HFFc6 (cell line): Measurements from ENCODE around the gene KATNAL1. TPM values are rescaled to one million over a fixed set of nuclear protein-coding genes. Genes with fewer than 3 reads are reported as not detected.
A peak's percentile ranks its signal among the peaks of the same experiment; 100 is the strongest.

Experiments used
- DNase-seq: peaks from one replicate; pipeline ENCODE4 v3.0.0-alpha.2; 2018
- H3K27ac Mint-ChIP-seq: 2 replicates; pipeline ENCODE4 v1.8.0; 2020; ENCODE audit warnings: mild to moderate bottlenecking, mixed read lengths
- H3K27me3 Mint-ChIP-seq: 2 replicates; pipeline ENCODE4 v1.8.0; 2021; ENCODE audit warnings: mild to moderate bottlenecking, moderate library complexity, mixed read lengths; ENCODE audit not compliant: insufficient read depth
- H3K36me3 Mint-ChIP-seq: 2 replicates; pipeline ENCODE4 v1.8.0; 2021; ENCODE audit warnings: low read depth, mixed read lengths
- H3K4me1 Mint-ChIP-seq: 2 replicates; pipeline ENCODE4 v1.8.0; 2020; ENCODE audit warnings: low read depth, mixed read lengths
- H3K4me3 Mint-ChIP-seq: 2 replicates; pipeline ENCODE4 v1.8.0; 2020; ENCODE audit warnings: mild to moderate bottlenecking, moderate library complexity, mixed read lengths
- H3K9me3 Mint-ChIP-seq: 2 replicates; pipeline ENCODE4 v1.8.0; 2020; ENCODE audit warnings: mild to moderate bottlenecking, mixed read lengths
- CTCF ChIP-seq: fragments of 200-600 bp; sonication (generic); IDR thresholded peaks from 2 replicates; pipeline ENCODE4 v1.5.0; 2021; ENCODE audit warnings: antibody characterized with exemption, mild to moderate bottlenecking
- total RNA-seq, 6 experiments: library from RNA; stranded (reverse); fragmentation: NEBNext Ultra II Directional; extraction: Animal tissue kit (Norgen Biotek cat#: 25700); gene quantifications; 2 replicates in 1 of 6; 3 replicates in 5 of 6; pipeline ENCODE4 v1.2.3, GENCODE V29; 2021

KATNAL1 gene
- total RNA-seq, 6 experiments from 2014 or later, result 48.2 to 71.4 (median 61.2) TPM

DNA sequence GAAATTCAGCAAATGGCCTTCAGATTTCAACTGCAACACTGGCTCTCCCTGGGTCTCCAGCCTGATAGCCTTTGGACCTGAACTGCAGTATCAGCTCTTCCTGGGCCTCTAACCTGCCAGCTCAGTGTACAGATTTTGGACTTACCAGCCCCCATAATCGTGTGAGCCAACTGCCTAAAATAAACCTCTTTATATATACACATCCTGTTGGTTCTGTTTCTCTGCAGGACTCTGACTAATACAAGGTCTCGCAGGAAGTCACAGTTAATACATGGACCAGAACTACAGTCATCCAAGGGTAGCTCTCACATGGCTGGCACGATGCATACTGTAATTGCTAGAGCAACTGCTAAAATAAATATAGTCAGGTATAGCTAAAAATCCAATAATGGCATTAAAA lies 85.1 kb downstream of the KATNAL1 start:
- peaks cover 63% of the 10 kb centered on the region for H3K36me3 Mint-ChIP-seq
- H3K4me3 Mint-ChIP-seq, result peak overlapping the region; percentile 17; the same call in 1 of the 2 replicates
- H3K27ac Mint-ChIP-seq, result peak overlapping the region; percentile 65

GRCh38 chr13:30216111-30216510 lies 91.2 kb downstream of the KATNAL1 start:
- DNase-seq, result no peak
- Mint-ChIP-seq H3K27me3 (no peaks in the 10 kb centered on the region), H3K4me1 (peaks cover 6% of the 10 kb centered on the region), H3K27ac (no peak overlapping the region), H3K36me3 (peaks cover 21% of the 10 kb centered on the region), H3K4me3 (no peak overlapping the region), H3K9me3 (no peaks in the 10 kb centered on the region)
- TF ChIP-seq CTCF, result no peak

More for the DNA sequence above, 85.1 kb downstream of the KATNAL1 start:
- no peak for TF ChIP-seq CTCF
- Mint-ChIP-seq H3K9me3 (peaks cover 19% of the 10 kb centered on the region), H3K27me3 (no peaks in the 10 kb centered on the region), H3K4me1 (peaks cover 48% of the 10 kb centered on the region)
- DNase-seq, result peak; percentile 26

DNA sequence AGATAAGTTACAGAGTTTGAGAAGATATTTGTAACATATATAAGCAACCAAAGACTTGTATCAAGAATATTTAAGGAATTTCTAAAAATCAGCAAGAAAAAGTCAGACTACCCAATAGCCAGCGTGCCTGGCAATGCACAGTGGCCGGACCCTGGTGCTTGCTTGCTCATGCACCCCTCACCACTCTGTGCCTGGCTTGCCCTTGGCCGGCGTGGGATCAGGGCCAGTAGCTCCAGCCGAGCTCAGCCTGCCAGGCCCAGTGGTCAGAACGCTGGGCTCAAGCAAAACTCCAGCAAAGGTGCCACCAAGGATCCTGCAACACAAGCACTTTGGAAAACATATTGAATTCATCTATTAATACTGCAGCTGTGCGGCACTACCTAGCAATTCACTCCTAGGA lies 95.1 kb downstream of the KATNAL1 start:
- Mint-ChIP-seq H3K4me3 (no peak overlapping the region), H3K27me3 (no peaks in the 10 kb centered on the region), H3K9me3 (no peaks in the 10 kb centered on the region), H3K36me3 (peaks cover 35% of the 10 kb centered on the region), H3K4me1 (peaks cover 15% of the 10 kb centered on the region; the same call in 1 of the 2 replicates), H3K27ac (no peak overlapping the region)
- no peak for DNase-seq
- TF ChIP-seq CTCF, result no peak

GRCh38 chr13:30211745-30212144 lies 95.6 kb downstream of the KATNAL1 start:
- H3K4me3 Mint-ChIP-seq, result no peak overlapping the region
- H3K4me1 Mint-ChIP-seq, result peaks cover 15% of the 10 kb centered on the region; the same call in 1 of the 2 replicates
- no peaks in the 10 kb centered on the region for H3K9me3 Mint-ChIP-seq
- H3K27ac Mint-ChIP-seq, result no peak overlapping the region
- no peak for TF ChIP-seq CTCF
- peaks cover 39% of the 10 kb centered on the region for H3K36me3 Mint-ChIP-seq
- no peak for DNase-seq
- H3K27me3 Mint-ChIP-seq, result no peaks in the 10 kb centered on the region

DNA sequence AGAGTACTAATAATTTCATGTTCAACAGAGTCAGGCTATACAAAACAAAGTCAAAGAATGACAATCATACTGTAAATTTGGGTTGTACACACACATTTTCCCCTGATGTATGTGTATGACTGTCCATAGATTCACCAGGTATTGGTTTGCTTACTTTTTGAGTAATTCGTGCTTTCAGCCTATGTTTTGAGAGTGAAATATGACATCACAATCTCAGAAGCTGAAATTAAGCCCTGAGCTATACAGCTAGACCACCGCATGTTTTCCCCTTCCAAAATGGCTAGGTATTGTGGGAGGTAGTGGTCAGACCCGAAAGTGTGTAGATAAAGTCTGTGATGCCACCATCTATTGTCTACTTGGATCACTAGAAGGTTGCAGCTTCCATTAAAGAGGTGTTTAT lies 102.8 kb downstream of the KATNAL1 start:
- DNase-seq, result no peak
- Mint-ChIP-seq H3K4me3 (no peak overlapping the region), H3K36me3 (peaks cover 34% of the 10 kb centered on the region), H3K27me3 (no peaks in the 10 kb centered on the region), H3K27ac (no peak overlapping the region), H3K4me1 (no peaks in the 10 kb centered on the region), H3K9me3 (no peaks in the 10 kb centered on the region)
- TF ChIP-seq CTCF, result no peak

GRCh38 chr13:30196025-30196424 lies 111.3 kb downstream of the KATNAL1 start:
- DNase-seq, result peak; percentile 46
- Mint-ChIP-seq H3K4me1 (peaks cover 32% of the 10 kb centered on the region), H3K27ac (no peak overlapping the region; the same call in 1 of the 2 replicates), H3K36me3 (peaks cover 17% of the 10 kb centered on the region), H3K4me3 (no peak overlapping the region), H3K27me3 (no peaks in the 10 kb centered on the region), H3K9me3 (no peaks in the 10 kb centered on the region)
- no peak; the same call in 1 of the 2 replicates for TF ChIP-seq CTCF
